HL-60/S4 (cell line): Measurements from ENCODE around the gene EXOC7.

Experiments used
- in situ Hi-C: fragments of 300-500 bp; cut with MboI; formaldehyde crosslinking; loops from 2 replicates; pipeline ENCODE4 v1.14.3; 2022; ENCODE audit warnings: low sequenced_read_pairs

The EXOC7 gene, protein sequence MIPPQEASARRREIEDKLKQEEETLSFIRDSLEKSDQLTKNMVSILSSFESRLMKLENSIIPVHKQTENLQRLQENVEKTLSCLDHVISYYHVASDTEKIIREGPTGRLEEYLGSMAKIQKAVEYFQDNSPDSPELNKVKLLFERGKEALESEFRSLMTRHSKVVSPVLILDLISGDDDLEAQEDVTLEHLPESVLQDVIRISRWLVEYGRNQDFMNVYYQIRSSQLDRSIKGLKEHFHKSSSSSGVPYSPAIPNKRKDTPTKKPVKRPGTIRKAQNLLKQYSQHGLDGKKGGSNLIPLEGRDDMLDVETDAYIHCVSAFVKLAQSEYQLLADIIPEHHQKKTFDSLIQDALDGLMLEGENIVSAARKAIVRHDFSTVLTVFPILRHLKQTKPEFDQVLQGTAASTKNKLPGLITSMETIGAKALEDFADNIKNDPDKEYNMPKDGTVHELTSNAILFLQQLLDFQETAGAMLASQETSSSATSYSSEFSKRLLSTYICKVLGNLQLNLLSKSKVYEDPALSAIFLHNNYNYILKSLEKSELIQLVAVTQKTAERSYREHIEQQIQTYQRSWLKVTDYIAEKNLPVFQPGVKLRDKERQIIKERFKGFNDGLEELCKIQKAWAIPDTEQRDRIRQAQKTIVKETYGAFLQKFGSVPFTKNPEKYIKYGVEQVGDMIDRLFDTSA

DNA sequence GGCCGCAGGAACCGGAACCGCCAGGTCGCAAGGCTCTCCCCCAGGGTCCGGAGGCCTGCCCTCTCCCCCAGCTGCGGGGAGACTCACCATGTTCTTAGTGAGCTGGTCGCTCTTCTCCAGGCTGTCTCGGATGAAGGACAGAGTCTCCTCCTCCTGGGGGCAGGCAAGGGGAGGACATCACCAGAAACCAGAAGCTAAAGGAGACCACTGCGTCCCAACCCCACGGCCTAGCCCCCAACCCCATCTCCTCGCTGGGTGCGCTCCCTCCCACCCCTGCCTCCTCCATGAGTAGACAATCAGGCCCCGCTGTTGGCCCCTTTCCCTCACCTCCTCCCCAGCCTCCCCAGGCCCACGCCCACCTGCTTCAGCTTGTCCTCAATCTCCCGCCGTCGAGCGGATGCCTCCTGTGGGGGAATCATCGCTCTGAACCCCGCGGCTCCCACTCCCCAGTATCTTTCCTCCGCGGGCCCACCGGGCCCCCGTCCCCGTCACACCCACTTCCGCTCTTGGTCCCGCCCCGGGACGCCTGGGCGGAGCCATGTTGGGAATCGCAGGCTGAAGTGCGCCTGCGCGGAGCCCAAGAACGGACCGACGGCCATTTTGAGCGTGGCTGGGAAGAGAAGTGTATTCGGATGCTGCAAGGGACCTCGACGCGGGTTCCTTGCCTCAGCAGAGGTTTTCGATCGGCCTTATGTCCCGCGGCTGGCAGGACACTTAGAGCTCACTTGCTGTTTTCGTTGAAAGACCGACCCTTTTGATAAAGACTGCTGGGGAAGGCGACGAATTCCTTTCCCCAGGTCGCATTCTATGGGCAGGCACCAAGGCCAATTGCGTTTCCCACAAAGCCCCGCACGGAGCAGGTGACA lies at the start of gene EXOC7:
Gene EXOC7, minus strand, starts transcription at position 514 of the 866 bp plus-strand sequence. Its CDS starts 95 bp downstream, at position 419.
- in situ Hi-C loops, result loop anchor here (25.0 kb wide), 1 partner anchor 284 kb away; the partner anchor contains the start of gene SPHK1

DNA sequence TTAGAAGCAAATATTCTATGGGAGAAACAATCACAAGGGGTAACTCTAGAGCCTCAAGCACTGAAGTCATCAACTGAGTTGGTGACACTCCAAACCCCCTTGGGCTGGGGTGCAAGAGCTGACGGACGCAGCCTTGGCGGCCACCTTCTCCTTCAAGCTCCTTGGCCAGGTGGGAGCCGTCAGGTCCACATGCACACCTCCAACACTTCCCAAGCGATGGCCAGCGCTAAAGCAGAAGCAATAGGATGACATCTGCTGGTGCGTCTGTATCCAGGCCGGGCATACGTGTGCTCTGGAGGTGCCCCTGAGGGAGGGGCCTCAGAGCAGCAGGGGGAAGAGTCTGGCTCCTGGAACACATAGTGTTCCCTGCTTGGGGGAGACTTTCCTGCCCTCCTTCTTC lies 49.6 kb upstream of the EXOC7 start:
- in situ Hi-C loops, result no loop called here

DNA sequence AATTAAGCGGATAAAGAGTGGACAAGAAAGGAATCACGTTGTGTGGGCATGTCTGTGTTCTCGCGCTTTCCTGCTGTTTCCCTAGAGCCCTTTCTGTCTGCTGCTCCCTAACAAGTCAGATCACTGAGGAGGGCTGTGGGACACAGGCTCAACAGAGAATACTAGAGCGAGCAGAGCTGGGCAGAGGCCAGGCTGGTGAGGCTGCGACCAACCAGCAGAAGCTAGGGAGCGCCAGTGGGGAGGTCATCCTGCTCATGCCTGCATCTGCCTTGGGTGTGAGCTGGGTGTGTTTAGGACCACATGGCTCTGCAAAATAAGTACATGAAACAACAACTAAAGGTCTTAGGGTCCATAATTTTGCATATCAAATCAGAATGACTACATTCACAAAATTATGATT lies 49.0 kb upstream of the EXOC7 start:
- in situ Hi-C loops, result no loop called here

DNA sequence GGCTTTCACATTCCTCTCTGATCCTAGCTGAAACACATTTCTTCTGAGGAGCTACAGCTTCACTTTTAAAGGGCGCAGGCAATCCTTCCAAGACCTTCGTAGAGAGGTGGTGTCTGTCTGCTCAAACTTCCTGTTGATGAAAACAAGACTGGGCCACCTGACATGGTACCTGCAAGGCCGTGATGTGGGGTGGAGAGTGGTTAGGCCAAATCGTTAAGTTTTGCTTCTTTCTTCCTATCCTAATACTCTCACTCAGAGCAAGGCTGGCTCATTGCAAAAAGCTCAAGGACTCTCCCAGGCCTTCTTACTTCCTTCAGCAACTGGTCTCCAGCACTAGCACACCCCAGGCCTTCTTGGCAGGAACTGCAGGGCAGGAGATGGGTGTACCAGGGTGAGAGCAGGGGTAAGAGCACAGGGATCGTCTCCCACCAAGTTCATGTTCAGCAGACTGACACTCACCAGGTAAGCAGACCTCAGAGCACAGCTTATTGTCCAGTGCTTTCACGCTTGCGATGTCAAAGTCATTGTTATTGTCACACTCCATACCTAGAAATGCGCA lies 48.4 kb upstream of the EXOC7 start:
- in situ Hi-C loops, result no loop called here

DNA sequence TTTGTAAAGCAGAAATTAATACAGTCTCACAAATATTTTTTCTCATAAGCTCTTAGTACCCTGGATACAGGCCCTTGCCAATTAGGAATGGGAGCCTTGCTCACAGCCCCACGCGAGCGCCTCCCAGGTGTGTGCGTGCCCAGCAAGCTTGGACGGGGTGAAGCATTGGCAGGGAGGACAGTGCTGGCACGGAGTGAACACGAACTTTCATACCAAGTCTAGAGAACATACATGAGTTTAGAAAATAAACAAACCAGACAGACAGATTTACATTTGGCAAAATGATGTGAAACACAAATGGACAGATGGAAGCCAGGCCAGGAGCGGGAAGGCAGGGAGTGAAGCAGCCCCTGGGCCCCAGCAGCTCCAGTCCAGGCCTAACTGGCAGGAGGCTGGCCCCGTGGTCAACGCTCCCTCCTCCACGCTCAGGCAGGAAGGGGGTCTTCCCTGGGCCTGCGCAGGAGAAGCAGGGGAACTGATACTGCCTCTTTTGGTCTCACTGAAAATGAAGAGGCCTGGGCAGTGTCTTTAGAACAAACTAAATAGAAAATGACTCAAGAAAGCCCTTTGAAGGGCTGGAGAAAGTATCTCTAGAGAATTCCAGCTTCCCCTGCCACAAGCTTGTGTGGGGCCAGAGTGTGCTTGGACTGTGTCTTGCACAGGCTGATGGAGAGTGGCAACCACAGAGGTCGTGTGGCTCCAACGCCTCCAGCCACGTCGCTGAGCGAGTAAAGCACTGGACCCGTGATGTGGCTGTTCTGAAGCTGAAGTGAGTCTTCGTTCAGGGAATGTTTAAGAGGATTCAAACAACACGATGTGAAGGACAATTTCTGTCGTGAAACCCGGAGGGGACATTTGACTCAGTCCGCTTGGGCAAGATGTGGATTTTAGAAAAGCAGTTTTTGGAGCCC lies 47.4 kb upstream of the EXOC7 start:
- in situ Hi-C loops, result no loop called here

DNA sequence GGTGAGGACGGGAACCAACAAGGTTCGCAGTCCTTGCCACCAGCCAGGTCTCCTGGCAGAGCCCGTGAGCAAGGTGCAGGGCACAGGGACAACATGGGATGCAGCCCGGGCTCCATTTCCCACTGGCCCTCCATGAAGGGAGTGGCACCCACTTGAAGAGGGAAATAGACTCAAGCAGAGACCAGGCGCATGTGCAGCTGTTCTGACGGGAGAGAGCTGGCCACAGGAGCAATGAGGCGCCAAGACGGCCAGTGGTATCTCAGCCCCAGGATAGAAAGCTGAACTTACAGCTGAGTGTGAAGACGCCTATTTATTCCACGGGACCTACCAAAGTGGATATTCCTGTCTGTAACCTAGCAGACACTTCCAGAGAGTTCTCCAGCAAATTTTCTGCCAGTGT lies 45.6 kb upstream of the EXOC7 start:
- in situ Hi-C loops, result no loop called here

DNA sequence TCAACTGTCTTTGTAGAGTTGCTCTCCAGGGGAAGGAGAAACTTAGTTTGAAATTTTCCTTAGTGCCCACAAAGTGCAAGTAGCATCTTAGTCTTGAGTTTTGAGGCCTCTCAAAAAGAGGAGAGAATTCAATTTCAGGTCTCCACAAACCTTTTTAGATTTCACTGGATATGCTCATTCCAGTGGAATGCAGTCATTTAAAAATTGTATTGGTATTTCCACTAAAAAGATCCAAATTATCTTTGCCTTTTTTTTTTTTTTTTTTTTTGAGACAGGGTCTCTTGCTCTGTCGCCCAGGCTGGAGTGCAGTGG lies 44.4 kb upstream of the EXOC7 start:
- in situ Hi-C loops, result no loop called here

DNA sequence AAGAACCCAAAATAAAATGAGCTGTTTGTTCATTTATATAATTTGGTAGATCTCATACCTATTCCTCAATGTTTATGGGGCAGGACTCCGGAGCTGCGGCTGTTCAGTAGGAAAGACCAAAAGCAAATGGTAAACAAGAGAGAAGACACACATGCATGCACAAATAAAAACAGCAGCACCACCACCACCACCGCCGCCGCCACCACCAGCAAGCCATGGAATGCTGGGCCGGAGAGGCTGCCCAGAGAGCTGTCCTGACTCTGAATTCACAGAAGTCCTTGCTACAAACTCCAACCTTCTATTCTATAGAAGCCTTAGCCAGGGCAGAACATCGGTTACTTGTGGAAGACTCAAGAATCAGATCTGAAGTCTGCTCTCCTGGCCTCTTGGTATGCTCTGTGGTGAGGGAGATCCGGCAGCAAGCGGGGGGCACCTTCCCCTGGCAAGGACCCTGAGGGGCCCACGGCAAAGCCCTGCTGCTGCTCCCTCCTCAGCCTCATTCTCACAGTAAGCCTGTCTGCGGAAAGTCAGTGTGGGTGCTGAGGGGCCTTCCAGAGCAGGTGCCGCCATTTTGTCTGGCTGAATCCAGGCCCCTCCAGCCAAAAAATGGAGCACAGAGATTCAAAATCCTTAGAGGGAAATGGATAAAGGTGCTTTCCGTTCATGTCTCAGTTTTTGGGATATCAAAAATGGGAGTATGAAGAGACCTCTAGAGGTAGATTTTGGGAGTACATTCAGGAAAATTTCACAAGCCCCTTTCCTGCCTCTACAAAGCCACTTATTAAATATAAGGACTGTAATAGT lies 43.8 kb upstream of the EXOC7 start:
- in situ Hi-C loops, result no loop called here

DNA sequence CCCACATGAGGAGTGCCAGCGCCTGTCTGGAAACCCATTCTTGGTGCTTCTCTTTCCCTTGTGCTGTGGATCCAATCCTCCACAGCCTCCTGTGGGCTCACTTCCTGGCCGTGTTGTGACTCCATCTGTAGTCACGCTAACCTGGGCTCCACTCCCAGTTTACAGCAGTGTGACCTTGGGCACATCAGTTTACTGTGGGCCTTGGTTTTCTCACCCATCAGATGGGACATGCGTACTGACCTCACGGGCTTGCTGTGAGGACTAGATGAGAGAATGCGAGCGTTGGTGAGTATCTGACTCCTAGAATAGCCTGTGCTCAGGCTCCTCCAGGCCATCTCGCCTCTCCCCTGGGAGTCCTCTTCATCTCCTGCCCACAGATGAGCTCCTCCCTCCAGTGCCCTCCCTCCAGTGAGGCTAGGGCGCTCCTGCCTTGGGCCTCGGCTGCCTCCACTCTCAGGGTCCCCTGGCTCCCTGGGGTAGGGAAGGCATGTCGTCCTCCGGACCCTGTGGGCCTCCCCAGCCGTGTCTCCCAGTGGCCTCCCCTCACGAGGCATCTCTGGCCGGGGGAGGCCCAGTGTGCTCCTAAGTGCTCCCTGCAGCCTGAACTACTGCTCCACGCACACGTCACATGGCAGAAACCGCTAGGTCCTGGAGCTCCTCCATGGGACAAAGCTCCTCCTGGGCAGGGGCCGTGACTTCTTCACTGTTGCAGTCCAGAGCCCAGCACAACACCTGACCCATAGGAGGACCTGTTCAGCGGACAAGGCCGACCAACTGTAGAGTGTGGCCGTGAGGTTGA lies 42.7 kb upstream of the EXOC7 start:
- in situ Hi-C loops, result no loop called here

DNA sequence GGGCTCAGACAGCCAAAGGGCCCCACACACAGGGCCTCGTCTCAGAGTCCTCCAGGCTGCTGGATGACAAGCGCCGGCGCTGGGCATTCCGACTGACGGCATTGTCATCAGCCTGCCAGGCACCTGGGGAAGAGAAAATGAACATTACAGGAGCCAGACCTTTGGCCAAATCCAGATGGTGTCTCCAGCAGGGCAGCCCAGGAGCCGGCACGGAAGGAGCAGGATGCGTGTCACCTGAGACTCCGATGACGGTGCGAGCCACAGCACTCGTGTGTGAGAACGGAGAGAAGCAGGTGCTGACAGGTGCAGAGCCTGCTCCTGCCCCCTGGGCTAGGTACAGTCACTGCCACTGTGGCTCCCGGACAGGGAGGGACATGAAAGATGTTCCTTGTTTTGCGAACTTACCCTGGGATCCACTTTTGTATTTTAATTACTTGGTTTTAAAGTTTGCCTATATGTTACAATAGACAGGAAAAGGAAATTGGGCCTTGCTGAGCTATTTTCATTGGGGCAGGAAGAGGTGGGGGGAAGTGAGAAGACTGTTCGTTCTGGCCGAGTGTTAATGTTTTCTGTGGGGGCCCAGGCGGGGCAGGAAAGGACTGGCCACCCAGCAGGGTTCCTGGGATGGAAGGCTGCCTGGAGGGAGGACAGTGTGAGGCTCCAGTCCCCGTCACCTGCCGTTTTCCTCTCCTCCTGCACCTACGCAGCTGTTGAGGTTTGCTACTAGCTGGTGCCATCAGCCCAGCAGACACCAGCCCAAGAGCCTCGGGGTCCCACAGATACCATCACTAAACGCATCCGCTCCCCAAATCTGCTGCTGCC lies 41.9 kb upstream of the EXOC7 start:
- in situ Hi-C loops, result no loop called here

DNA sequence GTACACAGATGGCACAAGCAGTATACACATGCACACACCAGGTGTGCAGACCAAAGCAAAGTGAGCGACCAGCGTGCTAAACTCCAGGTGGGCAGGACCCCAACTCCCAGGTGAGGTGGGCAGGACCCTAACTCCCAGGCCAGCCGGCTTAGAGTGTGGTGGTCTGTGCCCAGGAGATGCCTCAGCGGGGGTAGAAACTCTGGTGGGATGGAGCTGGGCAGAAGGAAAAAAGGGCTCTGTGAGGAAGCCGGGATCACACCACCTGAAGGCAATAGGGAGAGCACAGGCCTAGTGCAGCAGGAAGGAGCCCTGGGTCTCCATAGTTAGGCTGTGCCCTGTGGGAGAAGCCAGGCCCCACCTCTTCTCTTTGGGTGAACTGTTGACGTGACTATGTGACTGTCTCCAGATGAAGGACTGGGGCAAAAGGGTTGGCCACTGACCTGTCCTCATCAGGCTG lies 39.0 kb upstream of the EXOC7 start:
- in situ Hi-C loops, result no loop called here

DNA sequence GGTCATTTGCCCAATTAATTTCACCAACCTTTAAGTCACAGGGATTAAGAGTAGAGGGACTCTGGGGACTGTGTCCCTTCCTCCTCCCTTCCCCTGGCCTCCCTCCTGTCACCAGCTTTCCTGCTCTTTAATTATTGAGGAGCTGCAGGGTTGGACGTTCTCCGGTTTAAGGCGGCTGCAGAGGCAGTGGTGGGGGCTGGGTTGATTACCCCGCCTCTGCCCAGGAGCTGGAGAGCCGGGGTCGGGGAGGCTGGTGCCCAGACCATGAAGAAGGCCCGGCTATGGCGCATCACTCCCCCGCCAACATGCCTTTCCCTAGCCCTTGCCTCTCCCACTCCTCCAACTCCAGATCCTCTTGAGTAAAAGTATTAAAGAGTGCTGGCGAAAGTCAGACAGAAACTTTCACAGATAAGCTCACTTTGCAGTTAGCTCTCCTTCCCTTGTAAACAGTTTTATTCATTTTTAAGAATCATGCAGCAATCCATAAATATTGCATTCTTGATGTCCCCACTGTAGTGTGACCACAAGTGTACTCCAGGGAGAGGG lies 38.5 kb upstream of the EXOC7 start:
- in situ Hi-C loops, result no loop called here

DNA sequence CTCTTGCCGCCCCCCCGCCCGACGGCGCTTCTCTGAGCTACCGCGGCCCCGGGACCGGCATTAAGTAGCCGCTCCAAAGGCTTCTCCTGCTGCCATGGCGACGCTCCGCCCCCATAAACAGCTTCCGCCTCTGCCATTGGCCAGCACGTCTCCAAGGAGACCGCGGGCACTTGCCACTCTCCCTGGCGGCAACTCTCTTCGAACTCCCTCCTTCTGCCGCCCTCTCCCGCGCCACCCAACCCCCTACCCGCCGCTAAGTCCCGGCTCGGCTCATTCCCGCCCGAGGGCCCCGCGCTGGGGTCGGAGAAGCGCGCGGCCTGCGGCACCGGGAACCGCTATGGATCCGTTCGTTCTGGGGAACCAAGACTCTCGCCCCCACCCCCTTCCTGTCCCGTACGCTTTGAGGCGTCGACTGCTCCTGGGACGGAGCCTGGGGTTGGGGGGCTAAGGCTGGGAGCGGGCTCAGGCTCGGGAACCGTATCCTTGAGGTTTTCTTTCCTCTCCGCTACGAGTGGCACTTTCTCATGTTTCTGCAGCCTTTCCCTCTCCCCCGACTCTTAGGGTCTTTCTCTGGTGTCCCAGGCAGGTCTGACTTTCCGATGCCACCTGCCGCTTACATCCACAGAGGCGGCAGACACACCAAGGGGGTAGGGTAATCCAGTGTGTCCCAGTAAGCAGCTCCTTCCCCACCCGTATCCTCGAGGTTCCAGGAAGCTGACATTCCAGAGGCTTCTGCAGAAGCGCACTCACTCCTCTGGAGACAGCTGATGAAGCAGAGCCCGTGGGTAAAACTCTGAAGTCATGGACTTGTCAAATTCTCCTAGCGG lies 37.8 kb upstream of the EXOC7 start, which contains the start of gene FOXJ1:
Gene FOXJ1, minus strand, starts transcription at position 34 of the 827 bp plus-strand sequence. CDS start 850 bp downstream, outside the sequence.
- in situ Hi-C loops, result no loop called here

DNA sequence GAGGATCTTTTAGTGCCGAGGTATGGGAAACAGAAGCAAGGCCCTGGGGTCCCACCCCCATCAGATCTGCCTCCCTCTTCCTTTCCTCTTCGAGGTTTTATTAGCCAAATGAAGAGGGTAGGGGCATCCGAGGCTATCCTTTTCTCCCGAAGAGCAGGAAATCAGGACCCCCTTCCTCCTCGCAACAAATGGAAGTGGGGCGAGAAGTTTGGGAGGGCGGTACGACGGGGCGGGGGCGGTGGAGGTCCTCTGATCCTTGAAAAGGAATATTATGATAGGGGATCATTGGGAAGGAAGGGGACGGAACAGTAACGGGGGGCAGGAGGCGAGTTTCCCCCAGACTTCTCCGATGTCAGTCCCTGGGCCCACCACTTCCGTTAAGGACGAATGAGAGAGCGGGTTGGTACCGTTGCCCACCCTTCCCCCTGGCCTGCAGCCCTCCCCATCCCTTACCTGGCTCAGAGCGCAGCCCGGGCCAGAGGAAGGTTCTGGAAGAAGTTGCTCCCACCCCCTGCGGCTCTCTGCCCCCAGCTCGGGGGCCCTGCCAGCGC lies 37.1 kb upstream of the EXOC7 start:
- in situ Hi-C loops, result no loop called here

DNA sequence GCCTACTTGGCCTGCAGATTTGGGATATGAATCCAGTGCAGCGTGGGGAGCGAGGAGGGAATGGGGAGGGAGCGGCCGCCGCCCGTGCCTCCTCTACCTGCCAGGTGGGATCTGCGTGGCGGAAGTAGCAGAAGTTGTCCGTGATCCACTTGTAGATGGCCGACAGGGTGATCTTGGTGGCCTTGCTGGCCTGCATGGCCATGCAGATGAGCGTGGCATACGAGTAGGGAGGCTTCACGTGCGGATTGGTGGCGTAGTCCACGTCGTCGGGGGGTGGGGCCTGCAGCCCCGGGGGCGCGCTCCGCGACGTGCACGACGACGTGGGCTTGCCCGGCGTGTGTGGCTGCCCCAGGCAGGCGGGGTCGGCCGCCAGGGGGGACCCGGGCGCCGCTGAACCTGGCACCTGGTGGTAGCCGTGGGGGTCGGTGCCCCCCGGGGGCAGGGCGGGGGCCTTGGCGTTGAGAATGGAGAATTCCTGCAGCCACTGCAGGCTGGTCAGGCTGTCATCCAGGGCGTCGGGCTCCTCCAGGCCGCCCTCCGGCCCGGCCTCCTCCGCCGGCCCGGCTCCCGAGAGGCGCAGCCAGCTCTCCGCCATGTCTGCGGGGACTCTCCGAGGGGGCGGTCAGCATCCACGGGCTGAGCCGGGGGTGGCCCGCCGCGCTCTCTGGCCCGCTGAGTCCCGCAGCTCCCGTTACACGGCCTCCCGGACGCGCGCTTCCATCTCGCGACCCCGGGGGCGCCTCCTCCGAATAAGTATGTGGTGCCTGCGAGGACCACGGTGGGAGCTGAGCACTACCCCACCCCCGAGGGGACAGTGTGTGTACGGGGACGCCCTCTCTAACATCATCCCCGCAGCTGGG lies 36.4 kb upstream of the EXOC7 start:
- in situ Hi-C loops, result no loop called here
